Lower leg skin (tissue), 4 donors: Measurements from ENCODE around the gene TMEM31. TPM values are rescaled to one million over a fixed set of nuclear protein-coding genes. Genes with fewer than 3 reads are reported as not detected.

Source experiments
- DNase-seq, 2 donors: peaks; one replicate each; pipeline ENCODE4 v3.0.0-alpha.2; 2019; ENCODE audit warnings: low spot score in 2 of 2
- H3K4me3 ChIP-seq: fragments of 200-600 bp; sonication (generic); 2 replicates; pipeline ENCODE4 v1.5.1; 2017; ENCODE audit warnings: mild to moderate bottlenecking, low read depth; ENCODE audit not compliant: poor library complexity, severe bottlenecking
- CTCF ChIP-seq, 3 donors: fragments of 450-650 bp; IDR thresholded peaks; one replicate each; pipeline ENCODE4 v1.5.1; 2016; ENCODE audit warnings: antibody characterized with exemption in 3 of 3, mild to moderate bottlenecking in 3 of 3, moderate library complexity in 2 of 3
- POLR2A ChIP-seq, 2 donors: fragments of 450-650 bp; IDR thresholded peaks; one replicate each; pipeline ENCODE4 v1.6.1; 2016 to 2017; ENCODE audit warnings: antibody characterized with exemption in 2 of 2, mild to moderate bottlenecking in 1 of 2, moderate library complexity in 1 of 2
- WGBS, 2 donors: methylation state at CpG; one replicate each; pipeline ENCODE4 v1.1.5; 2018; 5-methylcytosine and 5-hydroxymethylcytosine counted together
- intact Hi-C: fragments of 100-400 bp; cut with DNase I; formaldehyde crosslinking; loops from one replicate; pipeline ENCODE4 v1.15.0; 2023; ENCODE audit warnings: low total_unique reads
- total RNA-seq, 4 donors: library from RNA; depleted of rRNA; stranded (reverse); fragments of >200 nt; gene quantifications; one replicate each; pipeline ENCODE4 v1.1.0, GENCODE V29; 2016

TMEM31 gene
- total RNA-seq, 4 donors from 2014 or later: not detected

DNA sequence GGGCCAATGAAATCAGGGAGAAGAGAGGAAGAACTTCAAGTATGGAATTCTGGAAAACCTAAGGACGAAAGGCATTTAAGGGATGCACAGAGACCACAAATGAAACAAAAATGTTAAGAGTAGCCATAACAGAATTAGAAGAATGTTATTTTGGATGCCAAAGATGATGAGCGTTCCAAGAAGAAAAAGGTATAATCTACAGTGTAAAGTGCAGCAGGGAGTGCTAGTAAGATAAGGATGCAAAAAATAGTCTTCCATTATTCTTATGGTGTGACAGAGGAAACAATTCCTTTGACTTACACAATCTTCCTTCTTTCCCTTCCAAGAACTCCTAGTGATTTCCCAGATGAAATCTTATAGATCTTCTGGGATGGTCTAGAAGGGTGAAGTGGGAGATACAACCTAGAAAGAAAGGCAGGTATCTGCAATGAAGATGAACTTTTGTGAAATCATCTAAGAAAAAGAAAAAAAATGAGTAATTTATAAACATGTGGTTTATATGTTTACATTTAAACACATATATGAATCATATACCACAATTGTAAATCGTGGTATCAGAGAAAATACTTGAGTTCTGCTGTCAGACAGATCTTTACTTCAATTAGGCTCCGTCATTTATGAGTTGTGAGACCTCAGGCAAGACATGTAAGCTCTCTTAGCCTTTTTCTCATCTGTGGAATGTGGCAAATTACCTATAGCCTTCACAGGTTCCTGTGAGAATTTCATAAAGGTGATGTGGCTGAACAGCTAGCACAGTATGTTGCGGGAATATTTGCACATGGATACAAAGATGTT lies 32.3 kb upstream of the TMEM31 start:
- no peak for DNase-seq
- intact Hi-C loops: no loop called here
- H3K4me3 ChIP-seq: no peak overlapping the region
- WGBS, 2 donors: 79 to 88% methylated on average over 5 of the region's 5 CpGs
- TF ChIP-seq POLR2A (IDR thresholded peaks at IDR 0.05) (no peak), CTCF (IDR thresholded peaks at IDR 0.05) (no peak)

GRCh38 chrX:103681443-103681842 lies 29.3 kb upstream of the TMEM31 start:
- H3K4me3 ChIP-seq: no peak overlapping the region
- 50 to 69% methylated on average over 2 of the region's 2 CpGs for whole genome bisulfite sequencing, 2 donors
- no peak for TF ChIP-seq CTCF (IDR thresholded peaks at IDR 0.05)
- DNase-seq: no peak
- intact Hi-C loops: no loop called here

DNA sequence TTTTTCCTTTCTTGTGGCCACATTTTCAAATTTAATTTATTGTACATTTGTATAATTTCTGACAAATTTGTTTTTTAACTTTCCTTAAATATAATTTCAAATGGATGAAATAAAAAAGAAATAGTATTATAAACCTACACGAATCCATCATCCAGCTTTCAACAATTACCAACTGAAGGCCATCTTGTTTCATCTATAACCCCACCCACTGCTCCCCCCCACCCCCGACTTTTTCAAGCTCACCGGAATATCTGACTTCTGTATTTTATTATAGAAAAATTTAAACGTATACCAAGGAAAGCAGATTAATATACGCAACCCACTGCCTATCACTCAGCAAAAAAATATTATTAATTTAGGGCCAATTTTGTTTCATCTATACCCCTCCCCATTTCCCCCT lies 25.3 kb upstream of the TMEM31 start:
- no peak for TF ChIP-seq POLR2A (IDR thresholded peaks at IDR 0.05)
- no peak for TF ChIP-seq CTCF (IDR thresholded peaks at IDR 0.05)
- DNase-seq: no peak
- intact Hi-C loops: no loop called here
- no peak overlapping the region for H3K4me3 ChIP-seq
- WGBS, 2 donors: 6 to 32% methylated on average over 5 of the region's 5 CpGs

GRCh38 chrX:103686199-103687072 lies 24.3 kb upstream of the TMEM31 start, which contains the start of gene MORF4L2:
TSS of gene MORF4L2 (minus strand) at chrX:103686699. CDS start at chrX:103677027, 9,672 bp downstream.
- intact Hi-C loops: no loop called here
- 1 to 22% methylated on average over 23 to 37 of the region's 37 CpGs for WGBS, 2 donors
- peak; percentile 94 to 97 for DNase-seq
- no peak for TF ChIP-seq CTCF (IDR thresholded peaks at IDR 0.05)
- TF ChIP-seq POLR2A (IDR thresholded peaks at IDR 0.05): peak in 1 of 2 donors; percentile 80
- peak within 1 kb of the TSS; percentile 32 for H3K4me3 ChIP-seq

- 1 to 22% methylated on average over 36 to 40 of the region's 40 CpGs for WGBS, 2 donors
- intact Hi-C loops: no loop called here
Measured at GRCh38 chrX:103687073-103687695, 23.5 kb upstream of the TMEM31 start.

More at GRCh38 chrX:103687073-103687695, 23.5 kb upstream of the TMEM31 start:
- DNase-seq: peak; percentile 83 to 97
- no peak for TF ChIP-seq POLR2A (IDR thresholded peaks at IDR 0.05)
- no peak for TF ChIP-seq CTCF (IDR thresholded peaks at IDR 0.05)
- peak overlapping the region; percentile 32 for H3K4me3 ChIP-seq
